Measurements from ENCODE around the gene RUVBL1.

RUVBL1 gene

DNA sequence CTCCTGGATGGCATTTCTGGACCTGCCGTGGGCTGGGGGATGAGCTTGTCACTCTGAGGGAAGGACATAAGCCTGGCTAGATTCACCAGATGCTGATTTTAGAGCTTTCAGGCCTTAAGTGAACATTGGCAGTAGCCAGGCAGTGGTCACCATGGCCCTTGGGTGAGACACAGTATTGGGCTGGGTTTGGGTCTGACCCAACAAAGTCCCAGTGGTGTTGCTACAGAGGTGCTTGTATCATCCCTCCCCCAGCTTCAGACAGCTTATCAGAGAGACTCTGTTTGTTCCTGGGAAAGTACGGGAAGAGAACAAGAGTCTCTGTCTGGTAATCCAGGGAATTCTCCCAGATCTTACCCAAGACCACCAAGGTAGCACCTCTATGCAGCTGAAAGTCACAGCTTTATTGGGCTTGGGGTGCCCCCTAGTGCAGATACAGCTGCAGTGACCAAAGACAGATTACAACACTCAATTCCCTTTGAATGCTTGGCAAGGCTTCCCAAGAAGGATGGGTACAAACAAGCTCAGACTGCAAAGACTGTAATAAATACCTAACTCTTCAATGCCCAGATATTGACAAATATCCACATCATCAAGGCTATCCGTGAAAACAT, 9.8 kb upstream of the RUVBL1 start:
- DNase-seq (ENCODE audit: low read depth) = no peak

DNA sequence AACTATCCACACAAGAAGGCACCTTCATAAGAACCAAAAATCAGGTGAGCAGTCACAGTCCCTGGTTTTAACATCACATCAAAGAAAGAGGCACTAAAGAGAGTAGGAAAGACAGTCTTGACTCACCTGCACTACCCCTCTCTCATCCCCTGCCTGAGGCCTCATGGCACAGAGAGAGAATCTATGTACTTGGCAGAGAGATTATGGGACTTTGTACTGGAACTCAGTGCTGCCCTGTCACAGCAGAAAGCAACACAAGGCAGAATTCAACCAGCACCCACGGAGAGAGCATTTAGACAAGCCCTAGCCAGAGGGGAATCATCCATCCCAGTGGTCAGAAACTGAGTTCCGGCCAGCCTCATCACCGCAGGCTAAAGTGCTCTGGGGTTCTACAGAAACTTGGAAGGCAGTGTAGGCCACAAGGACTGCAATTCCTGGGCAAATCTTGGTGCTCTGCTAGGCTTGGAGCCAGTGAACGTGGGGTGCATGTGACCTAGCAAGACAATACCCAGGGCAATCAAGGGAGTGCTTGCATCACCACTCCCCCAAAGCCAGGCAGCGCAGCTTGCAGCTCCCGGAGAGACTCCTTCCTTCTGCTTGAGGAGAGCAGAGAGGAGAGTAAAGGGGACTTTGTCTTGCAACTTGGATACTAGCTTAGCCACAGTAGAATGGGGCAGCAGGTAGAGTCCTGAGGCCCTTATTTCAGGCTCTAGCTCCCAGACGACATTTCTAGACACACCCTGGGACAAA, 8.5 kb upstream of the RUVBL1 start:
- DNase-seq (ENCODE audit: low read depth) = no peak

DNA sequence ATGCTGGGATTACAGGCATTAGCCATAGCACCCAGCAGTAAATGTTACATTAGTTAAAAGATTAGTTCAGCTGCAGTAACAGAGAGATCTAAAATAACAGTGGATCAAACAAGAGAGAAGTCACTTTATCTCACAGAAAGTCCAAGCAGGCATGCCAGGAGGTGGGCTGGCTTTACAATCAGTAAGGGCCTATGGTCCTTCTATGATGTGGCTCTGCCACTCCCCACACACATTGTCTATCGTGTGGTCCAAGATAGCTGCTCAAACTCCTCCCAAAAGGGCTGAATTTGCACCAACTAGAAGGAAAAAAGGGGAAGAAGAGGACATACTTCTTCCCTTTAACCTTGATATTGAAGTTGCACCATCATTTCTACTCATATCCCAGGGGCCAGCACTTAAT, 4.6 kb upstream of the RUVBL1 start:
- no peak for DNase-seq (ENCODE audit: low read depth)

DNA sequence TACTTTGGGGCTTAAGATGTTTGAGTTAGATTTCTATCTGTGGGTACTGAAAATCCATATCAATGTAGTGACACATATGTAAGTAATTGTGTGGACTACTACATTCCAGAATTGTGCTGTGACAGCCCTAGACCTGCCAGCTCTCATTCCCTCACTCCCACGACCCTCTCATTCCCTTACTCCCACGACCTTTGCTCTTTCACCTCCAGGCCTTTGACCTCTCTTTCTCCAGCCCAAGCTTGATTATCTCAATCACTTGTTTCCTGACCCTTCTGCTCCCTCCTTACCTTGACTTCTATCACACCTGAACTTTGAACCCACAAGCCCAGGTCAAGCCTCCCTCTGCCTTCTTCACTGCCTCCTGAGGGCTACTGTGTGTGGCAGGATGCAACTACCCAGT, 3.6 kb upstream of the RUVBL1 start:
- DNase-seq (ENCODE audit: low read depth) = no peak

DNA sequence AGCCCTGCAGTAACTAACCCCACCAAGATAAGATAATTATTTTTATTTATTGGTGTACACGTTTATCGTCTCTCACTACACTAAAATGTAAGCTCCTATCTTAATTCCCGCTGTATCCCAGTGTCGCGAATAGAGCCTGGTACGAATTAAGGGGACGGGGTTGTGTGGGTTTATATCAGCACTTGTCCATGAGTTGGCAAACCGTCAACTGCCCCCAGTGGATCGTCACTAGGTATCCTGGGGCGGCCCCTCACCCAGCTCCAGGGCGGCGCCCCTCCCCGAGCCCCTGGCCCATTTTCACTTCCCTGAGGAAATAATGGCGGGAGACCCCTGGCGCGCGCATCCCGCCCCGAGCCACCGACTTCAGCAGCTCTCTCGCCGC, 465 bp downstream of the RUVBL1 start:
- no peak for DNase-seq (ENCODE audit: low read depth)

DNA sequence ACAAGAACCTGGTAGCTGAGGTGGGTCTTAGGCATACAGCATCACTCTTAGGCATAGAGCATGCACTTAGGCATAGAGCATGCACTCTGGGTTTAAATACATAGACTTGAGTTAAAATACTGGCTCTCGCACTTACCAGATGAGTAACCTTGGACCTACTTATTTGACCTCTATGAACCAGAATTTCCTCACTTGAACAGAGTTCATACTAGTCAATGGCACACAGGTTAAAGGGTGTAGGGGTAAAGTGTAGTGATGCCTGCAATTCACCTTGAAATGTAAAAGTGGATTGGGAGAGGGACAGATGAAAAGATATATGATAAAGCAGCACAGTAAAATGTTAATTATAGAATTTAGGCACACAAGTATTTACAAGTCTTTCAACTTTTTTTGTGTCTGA, 1.6 kb downstream of the RUVBL1 start:
- DNase-seq (ENCODE audit: low read depth) = no peak

DNA sequence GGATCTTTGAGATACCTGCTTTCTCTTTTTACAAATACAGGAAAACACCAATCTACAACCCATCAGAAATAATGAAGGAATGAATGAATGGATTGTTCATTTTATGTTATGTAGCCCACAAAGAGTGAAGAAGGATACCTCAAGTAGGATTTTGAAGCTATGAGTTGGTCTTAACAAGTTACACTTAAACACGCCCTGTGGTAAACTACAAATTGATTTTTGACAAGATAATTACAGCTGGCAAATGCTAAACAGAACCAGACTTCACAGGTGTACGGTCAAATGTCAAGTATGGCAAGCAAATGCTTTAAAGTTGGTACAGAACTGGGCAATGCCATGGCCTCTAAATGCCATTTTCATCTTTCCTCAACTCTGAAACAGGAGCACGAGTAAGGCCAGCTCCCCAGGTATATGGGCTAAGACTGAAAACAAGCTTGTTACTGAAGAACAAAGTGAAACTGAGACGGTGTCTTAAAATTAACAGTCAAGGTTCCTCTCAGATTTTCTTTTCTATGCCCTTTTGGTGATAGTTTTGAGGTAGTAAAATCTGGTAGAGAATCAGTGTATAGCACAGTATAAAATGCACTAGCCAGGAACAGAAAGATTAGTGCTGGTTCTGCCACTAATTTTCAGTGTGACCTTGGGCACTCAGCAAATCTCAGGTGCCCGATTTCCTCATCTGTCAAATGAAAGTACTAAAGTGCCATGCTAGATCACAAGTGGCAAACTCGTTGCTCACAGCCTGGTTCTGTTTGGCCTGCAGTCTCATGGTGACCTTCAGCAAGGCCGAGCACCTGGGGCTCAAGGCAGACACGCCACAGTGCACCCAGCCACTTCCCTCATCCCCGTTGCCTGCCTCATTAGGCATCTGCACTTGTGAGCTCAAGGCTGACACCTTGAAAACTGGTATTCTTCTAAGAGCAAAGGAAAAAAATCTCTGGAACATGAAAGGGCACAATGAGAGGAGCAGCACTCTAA, 9.5 kb downstream of the RUVBL1 start:
- DNase-seq (ENCODE audit: low read depth) = no peak

DNA sequence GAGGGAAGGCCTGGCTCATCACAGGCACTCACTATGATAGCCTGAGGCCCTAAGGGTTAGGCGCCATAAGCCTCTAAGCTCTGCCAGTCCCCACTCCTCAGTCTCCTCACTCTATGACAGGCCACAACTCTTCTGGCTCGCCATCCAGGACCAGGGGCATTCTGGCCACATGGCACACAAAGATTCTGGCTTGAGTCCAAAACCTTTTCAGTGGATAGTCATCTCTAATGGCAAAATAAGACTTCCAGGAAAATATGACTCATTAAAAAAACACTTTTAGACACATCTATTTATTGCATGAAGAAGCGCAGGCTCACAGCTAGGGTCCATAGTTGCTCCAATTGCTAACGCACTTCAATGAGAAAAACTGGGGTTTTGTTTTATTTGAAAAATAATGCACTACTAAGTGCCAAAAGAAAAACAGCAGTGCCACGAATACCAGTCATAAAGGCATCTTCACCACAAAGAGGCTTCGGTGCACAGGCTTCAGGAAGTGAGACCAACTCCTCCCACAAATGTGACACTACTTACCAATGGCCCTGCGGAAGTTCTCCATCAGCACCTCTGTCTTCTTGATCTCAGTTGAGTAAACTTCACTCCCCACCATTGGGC, 11.1 kb downstream of the RUVBL1 start:
- no peak for DNase-seq (ENCODE audit: low read depth)

DNA sequence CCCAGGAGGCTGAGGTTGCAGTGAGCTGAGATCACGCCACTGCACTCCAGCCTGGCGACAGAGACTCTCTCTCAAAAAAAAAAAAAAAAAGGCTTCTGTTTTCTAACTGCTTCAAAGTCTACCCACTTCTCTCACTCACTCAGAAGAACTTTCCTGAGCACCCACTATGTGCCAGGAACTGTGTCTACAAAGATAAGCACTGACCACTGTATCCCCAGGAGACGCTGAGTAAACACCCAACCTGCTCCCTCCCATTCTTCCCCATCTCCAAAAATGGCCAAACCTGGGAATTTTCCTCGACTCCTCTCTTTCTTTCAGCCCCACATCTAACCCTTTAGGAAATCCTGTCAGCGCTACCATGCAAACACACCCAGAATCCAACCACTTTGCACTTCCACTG, 12.5 kb downstream of the RUVBL1 start:
- DNase-seq (ENCODE audit: low read depth) = no peak

DNA sequence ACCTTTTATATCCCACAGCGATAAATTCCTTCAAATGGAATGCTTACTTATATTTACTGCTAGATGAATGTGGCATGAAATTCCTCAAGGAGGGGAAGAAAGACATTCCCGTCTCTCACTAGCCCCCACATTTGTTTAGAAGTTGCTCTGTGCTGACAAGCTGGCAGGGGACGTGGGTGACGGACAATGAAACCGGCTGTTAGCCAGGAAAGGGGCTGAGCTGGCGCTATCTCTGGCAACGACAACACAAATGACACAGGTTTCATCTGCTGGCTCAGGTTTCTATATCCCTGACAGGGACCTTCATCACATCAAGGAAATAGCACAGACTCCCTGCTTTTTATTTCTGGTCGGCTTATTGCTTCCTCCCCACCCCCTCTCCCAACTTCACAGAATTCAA, 15.8 kb downstream of the RUVBL1 start:
- DNase-seq (ENCODE audit: low read depth) = no peak

DNA sequence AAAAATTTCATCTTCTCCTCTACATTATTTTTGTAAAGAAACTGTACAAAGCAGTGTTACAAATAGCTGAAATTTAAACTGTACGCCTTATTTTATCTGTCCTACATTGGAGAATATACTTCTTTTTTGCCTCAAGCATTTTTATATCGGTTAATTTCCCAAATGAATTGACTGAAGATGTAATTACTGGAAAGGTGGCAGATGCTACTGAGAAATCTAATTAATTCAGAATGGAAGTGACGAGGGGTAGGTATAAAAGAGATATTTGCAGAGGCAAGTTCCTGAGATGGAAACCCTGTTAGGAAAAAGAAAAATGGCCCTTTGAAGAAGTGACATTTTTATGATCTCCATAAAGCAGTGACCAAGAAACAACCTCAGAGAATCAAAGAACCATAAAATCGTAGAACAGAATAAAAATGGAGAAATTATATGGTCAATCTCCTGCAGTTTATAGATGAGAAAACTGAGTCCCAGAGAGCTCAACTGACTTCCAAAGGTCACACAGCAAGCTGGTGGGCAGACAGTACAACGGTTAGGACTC, 20.4 kb downstream of the RUVBL1 start:
- no peak for DNase-seq (ENCODE audit: low read depth)

DNA sequence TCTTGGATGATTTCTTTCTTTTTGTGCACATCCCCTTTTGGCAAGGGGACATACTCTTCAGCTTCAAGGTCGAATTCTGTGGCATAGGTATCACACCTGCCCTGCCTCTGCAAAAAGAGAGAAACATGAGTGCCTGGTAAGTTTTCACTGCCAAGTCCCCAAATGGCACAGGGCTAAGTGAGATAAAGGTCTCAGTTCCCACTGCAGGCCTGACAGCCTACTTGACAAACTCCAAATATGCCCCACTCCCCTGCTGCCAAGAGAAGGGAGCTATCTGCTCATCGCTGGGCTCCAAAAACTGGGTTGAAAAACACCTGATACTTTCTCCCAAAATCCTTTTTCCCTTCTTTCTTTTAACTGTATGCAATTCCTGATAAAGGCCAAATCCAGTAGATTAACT, 23.0 kb downstream of the RUVBL1 start:
- no peak for DNase-seq (ENCODE audit: low read depth)

DNA sequence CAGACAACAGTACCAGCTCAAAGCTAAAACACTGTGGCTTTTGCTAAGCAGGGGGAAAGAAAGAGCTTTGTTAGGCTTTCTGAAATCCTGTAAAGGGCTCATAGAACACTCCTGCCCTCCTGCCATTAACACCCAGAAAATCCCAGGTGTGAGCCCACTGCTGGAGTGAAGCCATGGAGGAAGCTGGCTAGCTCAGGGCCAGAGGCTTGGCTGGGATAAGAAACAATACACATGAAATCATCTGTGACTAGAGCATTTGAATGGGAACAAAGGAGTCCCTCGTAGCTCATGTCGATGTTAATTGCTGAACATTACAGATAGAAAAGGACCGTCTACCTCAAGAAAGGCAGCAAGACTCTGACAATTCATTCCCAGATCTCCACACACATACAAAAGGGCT, 23.5 kb downstream of the RUVBL1 start:
- no peak for DNase-seq (ENCODE audit: low read depth)

DNA sequence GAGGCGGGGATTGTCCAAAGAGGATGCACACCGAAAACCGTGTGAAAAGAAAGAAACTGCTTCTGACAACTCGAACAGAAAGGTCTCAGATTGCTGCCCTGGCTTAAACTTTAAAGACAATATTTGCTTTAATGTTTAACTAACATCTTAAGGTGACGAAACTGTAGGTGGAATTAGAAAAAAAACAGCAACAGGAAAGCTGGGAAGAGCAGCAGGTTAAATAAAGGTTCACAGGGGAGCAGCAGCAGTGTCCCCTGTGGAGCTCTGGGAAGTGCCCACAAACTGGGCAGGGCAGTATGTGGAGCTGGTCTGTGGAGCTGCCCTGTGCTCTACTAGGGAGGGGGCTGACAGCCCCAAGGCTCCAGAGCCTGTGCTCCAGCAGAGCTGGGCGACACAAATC, 25.4 kb downstream of the RUVBL1 start:
- no peak for DNase-seq (ENCODE audit: low read depth)

DNA sequence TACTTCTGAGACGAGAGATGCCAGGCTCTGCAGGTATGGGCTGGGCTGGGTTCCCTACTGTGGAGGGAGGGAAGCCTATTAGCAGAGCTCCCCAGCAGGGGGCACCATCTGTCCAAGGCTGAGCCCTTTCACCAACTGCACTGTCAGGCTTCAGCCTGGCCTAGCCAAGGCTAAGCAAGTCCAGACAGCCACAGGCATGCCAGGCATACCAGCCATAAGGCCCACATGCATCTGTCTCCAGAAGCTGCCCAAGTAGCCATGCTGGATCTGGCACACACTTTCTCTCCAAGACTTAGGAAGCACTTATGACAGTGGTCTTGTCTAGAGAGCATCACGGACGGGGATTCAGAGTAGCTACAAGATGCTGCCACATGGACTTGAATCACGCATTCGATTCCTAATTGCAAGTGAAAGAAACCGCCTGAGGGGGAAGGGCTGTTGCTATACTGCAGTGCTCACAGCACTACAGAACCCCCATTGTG, 28.3 kb downstream of the RUVBL1 start:
- peak; percentile 61 for DNase-seq (ENCODE audit: low read depth)

DNA sequence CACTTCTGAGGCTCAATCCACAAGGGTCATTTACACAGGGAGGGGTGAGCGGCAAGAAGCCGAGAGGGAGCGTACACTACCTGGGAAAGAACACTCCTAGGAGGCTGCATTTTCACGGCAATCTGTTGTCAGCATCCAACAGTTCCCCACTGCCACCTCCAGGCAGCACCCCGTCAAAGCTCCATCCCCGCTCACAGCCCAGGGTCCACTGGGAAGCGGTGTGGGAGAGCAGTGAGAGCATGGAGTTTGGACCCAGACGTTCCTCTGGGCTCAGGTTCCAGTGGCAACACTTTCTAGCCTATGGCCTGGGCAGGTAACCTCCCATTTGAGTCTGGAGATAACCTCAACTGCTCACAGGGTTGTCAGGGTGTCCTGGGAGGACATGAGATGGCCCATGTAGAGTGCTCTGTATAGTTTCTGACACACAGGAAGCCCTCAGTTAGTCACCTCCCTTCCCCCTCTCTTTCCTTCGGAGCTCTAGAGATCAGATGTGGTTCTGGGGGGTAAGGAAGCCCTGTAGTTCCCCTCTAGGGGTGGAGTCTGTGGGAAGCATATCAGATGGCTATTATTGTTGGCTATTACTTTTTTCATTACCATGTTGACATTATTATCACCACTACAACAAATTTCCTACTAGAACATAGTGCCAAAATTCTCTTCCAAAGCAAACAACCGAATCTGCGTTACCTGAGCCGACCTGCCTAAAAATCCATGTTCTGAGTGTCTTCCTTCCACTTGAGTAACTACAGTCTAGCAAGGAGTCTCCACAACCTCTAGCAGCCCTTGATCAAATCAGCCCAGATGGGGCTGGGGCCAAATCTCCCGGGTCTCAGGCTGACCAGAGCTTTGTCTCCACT, 29.1 kb downstream of the RUVBL1 start:
- DNase-seq (ENCODE audit: low read depth) = no peak

DNA sequence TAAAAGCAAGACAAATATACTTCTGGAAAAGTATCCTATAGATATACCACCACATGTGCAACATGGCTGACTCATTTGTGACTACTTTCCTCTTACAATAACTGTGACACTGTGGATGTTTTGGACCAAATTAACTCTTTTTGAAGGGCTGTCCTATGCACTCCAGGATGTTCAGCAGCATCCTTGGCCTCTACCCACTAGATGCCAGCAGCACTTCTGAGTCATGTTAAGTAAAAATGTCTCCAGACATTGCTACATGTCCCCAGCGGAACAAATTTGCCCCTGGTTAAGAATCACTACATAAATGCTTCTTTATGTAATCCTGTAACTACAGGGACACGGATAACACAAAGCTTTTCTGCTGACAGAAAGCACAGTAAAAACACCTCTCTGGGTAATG, 32.0 kb downstream of the RUVBL1 start:
- DNase-seq (ENCODE audit: low read depth) = no peak

DNA sequence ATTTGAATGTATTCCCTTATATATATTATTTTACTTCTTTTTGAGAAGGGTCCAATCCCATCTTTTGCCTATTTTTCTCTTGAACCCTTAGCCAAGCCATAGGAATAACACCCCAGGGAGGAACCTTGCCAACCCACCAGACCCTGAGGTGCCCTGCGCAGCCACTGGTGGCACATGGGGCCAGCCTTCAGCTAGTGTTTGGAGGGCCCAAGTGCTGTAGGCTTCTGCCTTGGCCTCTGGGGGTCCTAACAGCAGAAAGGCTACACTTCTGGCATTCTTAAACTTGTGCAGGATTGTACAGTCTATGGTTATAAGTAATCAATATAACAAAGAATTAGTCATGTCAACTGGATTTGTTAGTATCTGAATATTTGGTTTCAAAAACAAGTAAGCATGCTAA, 34.5 kb downstream of the RUVBL1 start:
- no peak for DNase-seq (ENCODE audit: low read depth)

DNA sequence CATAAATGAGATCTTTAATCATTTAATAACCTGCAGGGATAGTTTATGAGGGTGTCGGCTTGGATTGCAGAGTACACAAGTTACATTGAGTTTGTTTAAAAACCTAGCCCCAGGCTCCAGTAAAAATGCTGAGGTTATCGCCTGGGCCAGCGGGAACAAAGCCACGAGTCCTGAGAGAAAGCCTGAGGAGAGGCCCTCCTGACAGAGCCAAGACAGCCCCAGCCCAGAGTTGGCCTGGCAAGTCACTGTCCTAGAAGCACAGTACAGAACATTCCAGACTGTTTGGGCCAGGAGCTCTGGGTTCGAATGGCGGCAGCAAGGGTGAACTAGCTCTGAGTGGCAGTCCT, 39.0 kb downstream of the RUVBL1 start:
- no peak for DNase-seq (ENCODE audit: low read depth)

DNA sequence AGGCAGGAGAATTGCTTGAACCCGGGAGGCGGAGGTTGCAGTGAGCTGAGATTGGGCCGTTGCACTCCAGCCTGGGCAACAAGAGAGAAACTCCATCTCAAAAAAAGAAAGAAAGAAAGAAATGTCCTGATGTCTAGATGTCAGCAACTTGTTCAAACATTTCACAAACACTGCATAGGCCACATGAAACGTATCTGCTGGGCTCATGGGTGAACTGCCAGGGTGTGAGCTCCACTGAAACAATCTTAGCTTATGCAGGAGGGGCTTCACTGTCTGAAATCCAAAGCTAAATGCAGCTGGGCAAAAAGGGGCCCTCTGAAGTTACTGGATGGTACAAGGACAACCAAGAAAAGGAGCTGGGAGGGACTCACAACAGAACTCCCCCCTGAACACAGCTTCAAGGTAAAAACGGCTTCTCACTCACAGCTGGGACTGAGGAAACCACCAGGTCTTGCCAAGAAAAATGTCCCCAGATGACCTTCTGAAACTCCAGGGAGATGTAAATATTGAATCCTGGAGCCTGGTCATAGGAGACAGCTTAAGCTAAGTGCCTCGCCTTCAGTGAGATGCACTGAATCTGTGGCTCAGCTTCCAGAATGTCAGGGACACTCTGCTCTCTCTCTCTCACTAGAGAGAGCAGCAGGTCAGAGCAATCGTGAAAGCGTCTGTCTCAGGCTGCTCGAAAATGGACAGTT, 39.5 kb downstream of the RUVBL1 start:
- DNase-seq (ENCODE audit: low read depth) = no peak

DNA sequence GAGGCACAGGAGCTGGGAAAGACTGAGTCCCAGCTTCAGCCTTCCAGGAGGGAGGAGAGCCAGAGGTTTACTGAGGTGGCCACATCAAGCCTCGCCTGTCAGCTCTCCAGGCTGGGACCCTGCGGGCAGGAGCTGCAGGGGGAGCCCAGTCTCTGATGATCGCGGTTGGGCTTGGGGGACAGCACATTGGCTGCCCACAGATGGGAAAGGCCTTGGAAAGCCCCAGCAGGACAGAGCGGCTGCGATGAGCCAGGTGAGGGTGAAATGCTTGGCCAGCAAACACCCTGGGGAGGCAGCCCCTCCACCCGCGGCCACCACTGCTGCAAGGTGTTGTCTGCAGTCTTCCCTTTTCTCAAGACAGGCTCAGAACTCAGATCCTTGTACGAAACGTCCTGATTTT, 40.2 kb downstream of the RUVBL1 start:
- no peak for DNase-seq (ENCODE audit: low read depth)

All from stimulated activated CD8-positive, alpha-beta memory T cell treated with anti-CD3 and anti-CD28 coated beads, Interleukin-4, amount 100 ng/mL, for 24 hours (primary cell).